Ecto neural progenitor cell (in vitro differentiated cells): ENCODE measurements around the gene FBXL22.

ENCODE experiments used
- DNase-seq: peaks from one replicate; pipeline ENCODE4 v3.0.0-alpha.2; 2018; ENCODE audit warnings: low spot score

Gene FBXL22, protein sequence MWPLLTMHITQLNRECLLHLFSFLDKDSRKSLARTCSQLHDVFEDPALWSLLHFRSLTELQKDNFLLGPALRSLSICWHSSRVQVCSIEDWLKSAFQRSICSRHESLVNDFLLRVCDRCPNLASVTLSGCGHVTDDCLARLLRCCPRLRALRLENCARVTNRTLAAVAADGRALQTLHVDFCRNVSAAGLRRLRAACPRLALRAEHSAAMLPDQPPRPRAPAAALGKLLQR

DNA sequence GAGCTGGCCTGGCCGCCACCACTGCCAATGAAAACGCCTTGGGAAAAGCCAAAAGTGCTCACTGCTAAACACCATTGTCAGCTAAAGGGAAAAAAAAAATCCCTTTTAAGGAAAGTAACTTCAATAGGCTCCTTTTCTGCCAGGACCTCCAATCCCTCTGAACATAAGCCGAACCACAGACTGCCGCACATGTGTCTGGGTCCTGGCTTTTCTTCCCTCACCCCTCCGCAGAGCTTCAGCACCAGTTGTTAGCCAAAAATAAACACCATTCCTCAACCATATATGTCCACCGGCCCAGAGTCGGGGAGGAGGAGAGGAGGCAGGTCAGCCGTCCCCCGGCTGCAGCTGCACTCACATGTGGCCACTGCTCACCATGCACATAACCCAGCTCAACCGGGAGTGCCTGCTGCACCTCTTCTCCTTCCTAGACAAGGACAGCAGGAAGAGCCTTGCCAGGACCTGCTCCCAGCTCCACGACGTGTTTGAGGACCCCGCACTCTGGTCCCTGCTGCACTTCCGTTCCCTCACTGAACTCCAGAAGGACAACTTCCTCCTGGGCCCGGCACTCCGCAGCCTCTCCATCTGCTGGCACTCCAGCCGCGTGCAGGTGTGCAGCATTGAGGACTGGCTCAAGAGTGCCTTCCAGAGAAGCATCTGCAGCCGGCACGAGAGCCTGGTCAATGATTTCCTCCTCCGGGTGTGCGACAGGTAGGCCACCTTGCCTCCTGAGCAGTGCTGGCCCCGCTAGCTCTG, at the start of gene FBXL22:
Gene FBXL22 (plus strand): TSS at position 350 of the 753 bp plus-strand sequence. CDS start 6 bp downstream, at position 356.
- DNase-seq, result no peak

DNA sequence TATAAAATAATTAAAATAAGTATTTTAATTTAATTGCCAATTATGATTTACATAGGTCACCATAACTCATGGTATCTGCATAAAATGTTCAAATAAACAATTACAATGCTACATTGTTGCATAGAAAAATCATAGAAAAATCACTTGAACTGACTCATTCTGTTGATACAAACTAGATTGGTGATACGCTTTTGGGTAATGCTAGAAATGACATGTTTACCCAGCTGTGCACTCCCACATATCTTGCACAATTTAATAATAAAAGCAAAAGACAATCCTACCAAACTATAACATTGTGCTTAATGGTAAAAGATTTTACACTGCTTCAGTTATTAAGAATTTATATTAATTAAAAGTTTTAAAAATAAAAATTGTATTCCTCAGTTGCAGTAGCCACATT, 45.8 kb upstream of the FBXL22 start:
- no peak for DNase-seq

DNA sequence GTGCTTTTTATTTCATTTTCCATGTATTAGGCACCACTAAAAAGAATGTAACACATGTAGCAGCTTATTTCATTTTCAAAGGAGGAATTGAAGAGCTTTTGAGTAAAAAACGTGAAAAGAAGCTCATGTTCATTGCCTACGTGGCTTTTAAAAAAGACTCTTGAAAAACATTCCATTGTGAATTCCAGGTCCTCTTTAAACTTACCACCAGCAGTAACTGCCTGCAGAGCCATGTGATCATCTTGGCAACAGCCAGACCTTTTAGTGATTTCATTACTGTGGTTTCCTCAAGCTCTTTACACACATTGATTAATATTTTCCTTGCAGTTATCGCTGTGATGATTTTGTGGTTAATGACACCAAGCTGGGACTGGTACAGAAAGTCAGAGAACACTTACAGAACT, 43.8 kb upstream of the FBXL22 start:
- no peak for DNase-seq

DNA sequence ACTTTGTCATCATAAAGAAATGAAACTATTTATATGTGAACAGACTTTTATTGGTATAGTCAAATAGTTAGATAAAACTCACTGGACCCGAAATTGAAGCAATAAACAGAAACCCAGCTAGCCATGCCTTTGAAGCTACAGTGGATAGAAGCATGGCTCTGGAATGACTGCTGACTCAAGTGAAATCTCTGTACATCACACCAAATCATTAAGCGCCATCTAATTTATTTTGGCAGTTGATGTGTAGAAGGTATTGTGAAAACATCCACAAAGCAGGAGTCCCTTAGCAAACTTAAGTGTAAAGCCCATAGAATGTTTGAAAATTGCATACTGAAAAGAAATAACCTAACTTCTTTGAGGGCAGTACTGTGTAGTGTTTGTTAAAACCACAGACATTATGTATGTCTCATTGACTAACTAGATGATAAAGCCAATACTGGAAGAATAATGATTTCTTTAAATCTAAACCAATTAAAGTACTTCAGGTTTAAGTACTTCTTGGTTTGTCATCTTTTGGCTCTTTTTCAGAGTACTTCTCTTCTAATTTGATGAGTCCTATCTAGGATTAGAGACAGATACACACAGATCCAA, 42.8 kb upstream of the FBXL22 start:
- no peak for DNase-seq

DNA sequence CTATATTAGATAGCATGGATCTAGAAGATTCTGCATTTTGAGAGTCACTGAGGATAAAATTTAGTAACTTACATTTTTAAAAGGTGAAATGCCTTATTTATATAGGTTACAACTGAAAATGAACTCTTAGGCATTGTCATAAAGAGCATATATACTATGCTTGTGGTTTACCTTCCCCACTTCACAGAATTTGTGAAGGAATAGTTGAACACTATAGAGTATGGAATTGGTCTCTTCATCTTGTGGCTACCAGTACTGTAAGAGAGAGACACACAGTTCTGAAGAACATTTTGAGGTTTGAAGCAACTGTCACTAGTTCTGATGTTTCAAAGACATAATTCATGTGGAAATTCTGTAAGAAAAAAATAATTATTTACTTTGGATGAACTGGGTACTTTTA, 41.7 kb upstream of the FBXL22 start:
- DNase-seq, result no peak

DNA sequence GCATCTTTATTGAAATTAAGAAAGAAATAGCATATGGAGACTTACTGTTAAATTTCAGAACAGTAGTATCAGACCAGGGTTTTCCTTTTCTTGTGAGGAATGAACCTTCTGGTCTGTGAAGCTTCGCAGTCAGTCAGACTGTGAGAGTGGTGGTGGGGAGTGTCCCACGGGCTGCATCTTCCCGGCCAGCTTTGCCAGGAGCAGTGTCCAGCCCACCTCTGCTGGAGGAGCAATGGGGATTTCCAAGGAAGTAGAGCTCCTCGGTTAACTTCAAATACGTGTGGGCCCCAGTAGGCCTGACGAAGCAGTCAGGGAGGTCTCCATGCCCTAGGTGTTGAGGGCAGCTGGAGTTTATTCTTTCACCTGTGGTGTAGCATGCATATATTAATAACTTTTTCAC, 40.9 kb upstream of the FBXL22 start:
- DNase-seq, result no peak

DNA sequence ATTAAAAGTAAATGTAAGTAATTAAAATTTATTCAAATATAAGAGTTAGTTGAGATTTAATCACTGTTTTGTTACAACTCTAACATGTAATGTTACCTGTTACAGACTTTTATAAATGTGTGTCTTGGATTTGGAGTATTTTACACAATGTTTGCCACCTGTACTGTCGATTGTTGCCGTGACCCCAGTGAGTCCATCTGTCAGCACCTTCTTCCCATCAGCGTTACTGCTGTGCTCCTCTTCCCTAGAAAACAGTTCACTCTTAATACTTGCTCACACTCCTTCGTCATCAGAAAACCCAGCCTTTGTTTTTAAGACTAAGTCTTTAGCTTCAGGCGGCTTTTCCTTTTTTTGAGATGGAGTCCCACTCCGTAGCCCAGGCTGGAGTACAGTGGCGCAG, 40.5 kb upstream of the FBXL22 start:
- DNase-seq, result no peak

DNA sequence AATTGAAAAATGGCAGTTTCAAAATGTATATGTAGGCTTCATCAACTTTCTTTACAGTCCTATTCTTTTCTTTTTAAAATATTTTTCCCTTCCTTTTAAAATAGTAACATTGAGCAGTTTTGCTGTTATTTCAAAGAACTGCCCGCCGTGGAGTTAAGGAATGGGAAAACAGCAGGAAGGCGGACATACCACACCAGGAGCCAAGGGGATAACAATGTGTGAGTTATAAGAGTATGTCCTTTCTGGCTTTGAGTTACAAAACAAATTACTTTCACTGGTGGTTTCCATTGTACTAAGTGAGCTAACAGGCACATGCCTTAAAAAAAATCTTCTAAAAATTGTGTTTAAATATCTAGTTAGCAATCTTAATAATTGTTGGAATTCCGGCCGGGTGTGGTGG, 37.4 kb upstream of the FBXL22 start:
- no peak for DNase-seq

DNA sequence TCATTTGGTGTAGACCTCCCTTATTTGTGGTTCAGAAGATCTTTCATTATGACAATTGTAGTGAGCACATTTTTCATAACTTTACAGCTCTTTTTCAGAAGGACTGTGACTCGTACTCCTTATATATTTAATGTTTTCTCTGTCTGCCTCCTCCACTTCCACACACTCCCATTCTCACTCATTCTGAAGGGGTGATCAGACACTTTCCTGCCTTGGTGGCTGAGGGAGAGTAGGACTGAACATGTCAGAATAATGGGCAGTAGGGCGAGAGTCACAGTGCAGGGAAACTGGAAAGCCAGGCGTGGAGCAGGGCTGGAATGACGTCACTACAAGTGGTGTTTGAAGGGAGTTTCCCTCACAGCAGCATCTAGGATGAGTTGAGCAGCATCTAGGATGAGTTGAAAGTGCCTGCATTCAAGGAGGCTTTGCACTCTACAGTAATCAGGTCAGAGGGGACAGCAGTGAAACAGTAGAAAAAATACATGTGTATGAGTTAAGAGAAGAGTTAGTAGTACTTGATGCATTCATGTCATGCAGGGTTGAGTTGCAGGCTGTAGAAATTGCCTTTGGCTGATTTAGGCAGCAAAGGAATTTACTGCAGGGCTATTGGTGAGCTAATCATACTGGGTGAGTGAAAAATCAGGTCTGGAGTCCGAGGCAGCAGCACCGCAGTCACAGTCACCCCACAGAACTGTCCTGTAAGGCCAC, 36.3 kb upstream of the FBXL22 start:
- DNase-seq, result no peak

DNA sequence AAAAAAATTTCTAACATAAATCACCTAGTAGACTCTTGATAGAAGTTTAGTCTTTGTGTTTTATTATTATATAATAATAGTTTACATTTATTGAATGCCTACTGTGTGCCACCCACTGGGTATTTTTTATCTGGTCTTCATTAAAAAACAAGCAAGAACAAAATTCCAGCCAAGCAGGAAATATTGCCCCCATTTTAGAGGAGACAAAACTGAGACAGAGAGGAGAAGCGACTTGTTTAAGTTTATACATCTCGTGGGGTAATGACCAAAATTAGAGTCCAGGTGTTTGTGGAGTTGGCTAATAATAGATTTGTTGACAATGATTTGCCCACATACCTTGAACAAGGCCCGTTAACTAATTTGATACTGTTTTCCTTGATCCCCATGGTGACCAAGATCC, 33.1 kb upstream of the FBXL22 start:
- no peak for DNase-seq

DNA sequence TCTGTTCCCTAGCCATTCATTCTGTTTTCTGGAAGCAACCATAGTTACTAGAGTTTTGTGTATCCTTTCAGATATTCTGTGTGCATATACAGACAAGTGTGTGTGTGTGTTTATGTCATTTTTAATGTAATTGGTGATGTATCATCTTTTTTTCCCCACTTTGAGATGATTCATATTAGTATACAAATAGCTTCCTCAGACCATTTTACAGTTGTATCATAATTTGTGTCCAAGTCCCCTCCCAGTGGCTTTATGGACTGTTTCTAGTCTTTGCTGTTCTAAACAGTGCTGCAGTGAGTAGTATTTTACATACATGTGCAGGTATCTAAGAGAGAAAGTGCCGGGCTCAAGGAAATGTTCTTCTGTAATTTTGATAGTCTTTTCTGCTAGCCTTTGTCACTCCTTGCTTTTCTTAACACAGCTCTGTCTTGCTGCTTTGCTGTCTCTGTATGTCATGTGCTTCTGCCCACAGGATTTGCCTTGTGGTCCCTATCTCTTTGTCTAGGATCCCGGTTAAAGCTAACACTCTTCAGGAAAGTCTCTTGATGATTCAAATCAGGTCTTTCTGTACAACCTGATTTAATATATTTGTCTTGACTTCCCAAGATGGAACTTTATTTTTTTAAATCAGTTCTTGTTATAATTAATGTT, 31.5 kb upstream of the FBXL22 start:
- no peak for DNase-seq

DNA sequence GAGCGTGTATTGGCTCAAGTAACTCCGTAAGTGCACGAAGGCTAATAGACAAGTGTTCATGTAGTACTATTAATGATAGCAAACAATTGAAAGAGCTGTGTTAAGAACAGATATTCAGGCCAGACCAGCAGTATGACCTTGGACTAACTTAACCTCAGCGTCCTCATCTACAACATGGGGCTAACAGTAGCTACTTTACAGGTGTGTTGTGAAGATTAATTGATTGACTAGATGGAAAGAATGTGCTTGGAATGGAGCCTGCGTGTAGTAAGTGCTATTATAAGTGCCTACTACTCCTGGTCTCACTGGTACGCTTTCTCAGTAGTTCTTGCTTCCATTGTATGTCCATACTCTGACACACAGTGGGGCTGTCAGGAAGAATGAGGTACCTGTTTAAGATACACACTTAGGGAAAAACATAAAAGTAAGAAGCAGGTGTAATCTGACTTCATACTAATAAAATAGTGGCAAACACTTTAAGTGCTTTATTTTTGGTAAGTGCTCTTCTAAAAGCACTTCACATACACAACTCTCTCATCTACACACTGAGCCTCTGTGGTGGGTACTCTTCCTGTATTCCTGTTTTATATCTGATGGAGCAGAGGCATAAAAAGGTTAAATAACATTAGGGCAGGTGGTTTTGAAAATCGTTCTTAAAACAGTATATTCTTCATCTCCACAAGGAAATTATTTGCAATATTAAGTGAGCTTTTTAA, 24.3 kb upstream of the FBXL22 start:
- DNase-seq, result no peak

DNA sequence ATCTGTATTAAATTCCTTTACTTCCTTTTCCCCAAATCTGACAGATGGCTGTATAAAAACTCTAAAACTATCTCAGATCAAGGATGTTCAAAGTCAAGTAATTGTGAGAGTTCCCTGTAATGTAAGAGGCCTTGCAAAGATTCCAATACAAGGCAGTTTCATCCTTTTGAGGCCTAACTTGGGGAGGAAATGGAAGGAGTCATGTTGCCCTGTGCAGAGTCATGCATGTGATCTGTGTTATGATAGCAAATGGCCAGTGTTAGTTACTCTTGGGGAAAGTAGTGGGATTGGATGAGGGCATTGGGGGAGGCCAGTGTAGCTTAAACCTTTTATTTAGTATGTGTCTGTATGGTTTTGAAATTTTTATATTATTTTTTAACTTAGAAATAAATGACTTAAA, 23.7 kb upstream of the FBXL22 start:
- DNase-seq, result no peak

DNA sequence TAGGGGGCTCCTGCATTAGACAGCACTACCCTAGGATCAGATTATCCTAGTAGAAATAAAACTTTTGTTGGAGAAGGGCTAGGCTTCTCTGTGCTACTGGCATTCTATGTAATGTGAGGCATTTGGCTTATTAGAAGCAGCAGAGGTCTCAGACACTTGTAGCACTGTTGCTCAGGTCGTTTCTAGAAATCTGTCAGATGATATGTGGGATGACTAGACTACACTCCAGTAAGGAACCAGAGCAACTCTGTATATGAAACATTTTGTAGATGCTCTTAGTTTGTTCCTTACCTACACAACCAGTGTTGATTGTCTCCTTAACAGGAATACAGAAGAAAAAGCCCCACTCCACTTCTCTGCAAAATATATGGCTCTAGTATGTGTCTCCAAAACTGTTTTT, 21.9 kb upstream of the FBXL22 start:
- no peak for DNase-seq

DNA sequence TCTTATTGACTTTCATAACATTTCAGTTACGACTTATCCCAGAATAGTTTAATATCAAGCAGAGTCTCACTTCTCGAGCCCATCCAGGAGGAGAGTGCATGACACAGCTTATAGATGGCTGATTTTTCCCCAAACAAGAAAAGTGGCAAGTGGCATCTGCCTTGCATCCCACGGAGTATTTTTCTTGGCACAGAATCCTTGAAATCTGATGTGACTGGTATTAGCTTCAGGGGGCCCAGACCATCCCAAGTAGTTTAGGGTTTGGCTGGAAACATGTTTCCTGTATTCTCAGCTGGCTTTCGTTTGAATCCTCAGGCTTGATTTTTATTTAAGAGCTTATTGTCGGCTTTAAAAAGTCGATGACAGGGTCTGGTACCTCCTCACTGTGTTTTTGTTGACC, 20.7 kb upstream of the FBXL22 start:
- DNase-seq, result no peak

DNA sequence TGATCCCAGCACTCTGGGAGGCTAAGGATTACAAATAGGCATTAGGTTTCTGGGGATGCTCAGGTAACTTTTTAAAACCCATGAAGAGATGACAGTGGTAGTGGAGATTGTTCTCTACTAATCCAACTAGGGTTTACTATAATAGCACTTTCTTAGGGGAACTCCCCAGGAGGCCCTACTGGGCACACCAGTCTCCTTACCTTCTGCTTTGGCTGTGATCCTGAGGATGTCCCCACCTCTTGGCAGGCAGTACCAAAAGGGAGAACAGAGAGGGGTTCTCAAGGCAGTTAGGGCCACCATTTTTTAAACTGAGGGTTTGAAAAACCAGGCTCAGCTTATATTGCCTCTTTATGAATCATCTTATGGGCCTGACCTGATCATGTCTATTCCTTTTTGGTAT, 15.0 kb upstream of the FBXL22 start:
- no peak for DNase-seq

DNA sequence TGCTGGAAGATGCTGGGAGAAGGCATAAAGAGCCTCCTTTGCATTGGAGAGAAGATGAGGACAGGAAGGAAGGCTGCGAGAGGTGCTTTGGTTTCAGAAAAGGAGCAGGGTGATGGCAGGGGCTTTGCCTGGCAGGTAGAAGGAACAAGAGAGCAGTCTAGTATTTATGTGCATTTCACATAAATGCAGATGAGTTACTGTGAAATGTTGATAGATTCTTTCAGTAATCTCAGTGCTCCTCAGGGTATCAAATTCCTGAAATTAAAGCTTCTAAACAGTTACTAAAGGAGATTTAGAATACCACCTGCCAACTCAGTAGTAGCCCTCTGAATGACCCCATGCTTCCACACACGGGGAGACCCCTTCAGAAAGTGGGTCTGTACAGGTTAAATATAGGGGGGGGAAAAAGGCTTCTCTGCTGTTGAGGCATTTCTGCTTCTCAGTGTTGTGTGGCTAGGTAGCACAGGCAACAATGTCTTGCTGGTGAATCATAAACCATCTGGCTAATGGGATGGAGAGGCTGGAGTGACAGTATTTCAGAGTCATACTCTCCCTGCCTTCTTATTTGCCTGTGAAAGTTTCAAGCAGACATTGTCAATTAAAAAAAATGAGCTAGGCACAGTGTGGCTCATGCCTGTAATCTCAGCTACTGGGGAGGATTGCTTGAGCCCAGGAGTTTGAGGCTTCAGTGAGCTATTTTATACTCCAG, 14.3 kb upstream of the FBXL22 start:
- no peak for DNase-seq

DNA sequence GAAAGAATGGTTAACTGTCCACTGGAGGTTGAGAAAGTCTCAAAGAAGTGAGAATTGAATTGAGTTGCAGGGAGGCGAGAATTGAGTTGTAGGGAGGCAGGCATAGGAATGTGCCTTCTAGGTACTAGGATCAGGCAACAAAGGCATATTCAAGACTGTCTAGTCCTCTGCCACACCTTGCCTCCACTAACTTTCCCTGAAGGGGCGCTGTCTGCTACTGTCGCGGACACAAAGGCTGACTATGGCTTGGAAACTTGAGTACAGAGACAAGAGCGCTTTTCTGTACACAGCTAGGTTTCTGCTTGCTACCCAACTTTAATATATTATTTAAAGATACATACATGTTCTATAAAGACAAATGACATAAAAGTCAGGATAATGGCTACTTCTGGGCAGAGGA, 10.4 kb upstream of the FBXL22 start:
- DNase-seq, result no peak

DNA sequence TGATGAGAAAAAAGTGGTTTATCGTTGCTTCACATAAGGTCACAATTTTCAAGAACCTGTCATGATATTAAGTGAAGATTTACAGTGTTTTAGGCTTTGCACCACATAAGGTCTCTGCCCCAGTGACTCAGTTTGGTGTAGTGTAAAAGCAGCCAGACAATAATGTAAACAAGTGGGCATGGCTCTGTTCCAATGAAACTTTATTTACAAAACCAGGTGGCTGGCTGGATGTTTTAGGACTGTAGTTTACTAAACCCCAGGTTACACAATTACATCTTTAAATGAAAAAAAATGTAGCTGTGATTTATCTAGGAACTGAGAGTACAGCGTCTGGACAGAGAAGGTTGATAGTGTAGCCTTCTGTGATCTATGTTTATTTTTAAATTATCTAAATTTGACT, 9.7 kb upstream of the FBXL22 start:
- no peak for DNase-seq

DNA sequence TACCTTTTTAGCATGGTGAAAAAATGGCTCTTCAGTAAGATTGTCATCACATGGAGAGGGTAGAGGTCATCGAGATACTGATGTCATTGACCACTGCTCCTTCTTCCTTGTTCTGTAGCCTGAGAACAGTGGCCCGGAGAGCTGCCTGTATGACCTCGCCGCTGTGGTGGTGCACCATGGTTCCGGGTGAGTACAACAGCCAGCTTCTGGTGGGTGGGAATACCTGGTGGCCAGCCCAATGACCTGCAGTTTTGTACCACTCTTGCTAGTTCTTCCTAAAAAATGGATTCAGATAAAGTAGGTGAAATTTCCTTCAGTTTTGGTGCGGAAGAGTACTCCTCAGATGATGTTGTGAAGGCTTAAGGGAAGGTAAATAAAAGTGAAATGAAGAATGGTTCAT, 8.4 kb upstream of the FBXL22 start:
- no peak for DNase-seq
